Suprapubic skin (tissue), 4 donors: ENCODE results near the gene MBTPS2. TPM values are rescaled to one million over a fixed set of nuclear protein-coding genes. Genes with fewer than 3 reads are reported as not detected.

Source experiments
- DNase-seq, 2 donors: peaks; one replicate each; pipeline ENCODE4 v3.0.0-alpha.2; 2019; ENCODE audit warnings: low spot score in 2 of 2
- H3K27ac ChIP-seq: fragments of 200-600 bp; sonication (generic); one replicate; pipeline ENCODE4 v1.5.1; 2019
- H3K27me3 ChIP-seq: fragments of 200-600 bp; sonication (generic); one replicate; pipeline ENCODE4 v1.5.1; 2019
- H3K36me3 ChIP-seq: fragments of 200-600 bp; sonication (generic); one replicate; pipeline ENCODE4 v1.5.1; 2019
- H3K4me1 ChIP-seq: fragments of 200-600 bp; sonication (generic); one replicate; pipeline ENCODE4 v1.5.1; 2019
- H3K4me3 ChIP-seq: fragments of 200-600 bp; sonication (generic); one replicate; pipeline ENCODE4 v1.5.1; 2019; ENCODE audit warnings: mild to moderate bottlenecking
- H3K9me3 ChIP-seq: fragments of 200-600 bp; sonication (generic); one replicate; pipeline ENCODE4 v1.5.1; 2019
- CTCF ChIP-seq, 2 donors: fragments of 200-600 bp in 1 of 2; fragments of 450-650 bp in 1 of 2; sonication (generic) in 1 of 2; IDR thresholded peaks; one replicate each; pipeline ENCODE4 v1.5.1; 2016 to 2019; ENCODE audit warnings: antibody characterized with exemption in 2 of 2, mild to moderate bottlenecking in 1 of 2, moderate library complexity in 1 of 2
- EP300 ChIP-seq: sonication (generic); formaldehyde crosslinking; IDR thresholded peaks from one replicate; pipeline ENCODE4 v1.6.1; 2017; ENCODE audit warnings: antibody characterized with exemption
- POLR2A ChIP-seq, 2 donors: fragments of 450-650 bp; IDR thresholded peaks; one replicate each; pipeline ENCODE4 v1.6.1; 2017; ENCODE audit warnings: antibody characterized with exemption in 2 of 2, mild to moderate bottlenecking in 2 of 2, moderate library complexity in 2 of 2
- POLR2AphosphoS5 ChIP-seq, 3 donors: sonication (generic); formaldehyde crosslinking; IDR thresholded peaks; one replicate each; pipeline ENCODE4 v1.6.1; 2017; ENCODE audit warnings: antibody characterized with exemption in 3 of 3
- WGBS: methylation state at CpG from one replicate; pipeline ENCODE4 v1.1.5; 2018; 5-methylcytosine and 5-hydroxymethylcytosine counted together
- total RNA-seq, 4 donors: library from RNA; depleted of rRNA; stranded (reverse); fragments of >200 nt; gene quantifications; one replicate each; pipeline ENCODE4 v1.1.0, GENCODE V29; 2016

Gene MBTPS2
- total RNA-seq, 4 donors from 2014 or later: 4.5 to 8.7 (median 5.7) TPM

- no peak for TF ChIP-seq POLR2AphosphoS5 (IDR thresholded peaks at IDR 0.05)
- no peak for TF ChIP-seq POLR2A (IDR thresholded peaks at IDR 0.05)
- no peak for TF ChIP-seq EP300
- no peak for TF ChIP-seq CTCF (IDR thresholded peaks at IDR 0.05)
- Histone ChIP-seq H3K4me3 (no peak overlapping the region), H3K27me3 (no peaks in the 10 kb centered on the region), H3K27ac (no peak overlapping the region), H3K4me1 (no peaks in the 10 kb centered on the region), H3K36me3 (no peaks in the 10 kb centered on the region), H3K9me3 (no peaks in the 10 kb centered on the region)
- no peak for DNase-seq
- WGBS: 79% methylated on average over 3 of the region's 3 CpGs
Measured at GRCh38 chrX:21905953-21906352, 66.5 kb downstream of the MBTPS2 start.

GRCh38 chrX:21907260-21907659, 67.8 kb downstream of the MBTPS2 start:
- TF ChIP-seq CTCF (IDR thresholded peaks at IDR 0.05): no peak
- no peak for TF ChIP-seq POLR2AphosphoS5 (IDR thresholded peaks at IDR 0.05)
- TF ChIP-seq POLR2A (IDR thresholded peaks at IDR 0.05): no peak
- no peak for TF ChIP-seq EP300
- Histone ChIP-seq H3K27ac (no peak overlapping the region), H3K27me3 (no peaks in the 10 kb centered on the region), H3K4me3 (no peak overlapping the region), H3K9me3 (no peaks in the 10 kb centered on the region), H3K4me1 (no peaks in the 10 kb centered on the region), H3K36me3 (no peaks in the 10 kb centered on the region)
- no peak for DNase-seq
- WGBS: 51% methylated on average over 1 of the region's 1 CpG

GRCh38 chrX:21911481-21911880, 72.1 kb downstream of the MBTPS2 start:
- Histone ChIP-seq H3K9me3 (no peaks in the 10 kb centered on the region), H3K27me3 (no peaks in the 10 kb centered on the region), H3K36me3 (no peaks in the 10 kb centered on the region), H3K4me1 (no peaks in the 10 kb centered on the region), H3K27ac (no peak overlapping the region), H3K4me3 (no peak overlapping the region)
- 93% methylated on average over 4 of the region's 4 CpGs for WGBS
- no peak for TF ChIP-seq CTCF (IDR thresholded peaks at IDR 0.05)
- TF ChIP-seq POLR2A (IDR thresholded peaks at IDR 0.05): no peak
- no peak for TF ChIP-seq POLR2AphosphoS5 (IDR thresholded peaks at IDR 0.05)
- TF ChIP-seq EP300: no peak
- DNase-seq: no peak

- no peaks in the 10 kb centered on the region for H3K36me3 ChIP-seq
- WGBS: 59% methylated on average over 1 of the region's 1 CpG
- no peak for TF ChIP-seq POLR2A (IDR thresholded peaks at IDR 0.05)
- no peak for TF ChIP-seq EP300
- no peak for TF ChIP-seq POLR2AphosphoS5 (IDR thresholded peaks at IDR 0.05)
- no peak for TF ChIP-seq CTCF (IDR thresholded peaks at IDR 0.05)
- H3K27me3 ChIP-seq: no peaks in the 10 kb centered on the region
- DNase-seq: no peak
- H3K27ac ChIP-seq: no peak overlapping the region
- H3K4me1 ChIP-seq: no peaks in the 10 kb centered on the region
- no peak overlapping the region for H3K4me3 ChIP-seq
- no peaks in the 10 kb centered on the region for H3K9me3 ChIP-seq
Measured at GRCh38 chrX:21912220-21912619, 72.8 kb downstream of the MBTPS2 start.

- Histone ChIP-seq H3K27ac (no peak overlapping the region), H3K36me3 (no peaks in the 10 kb centered on the region), H3K4me1 (no peaks in the 10 kb centered on the region), H3K9me3 (no peaks in the 10 kb centered on the region), H3K4me3 (no peak overlapping the region), H3K27me3 (no peaks in the 10 kb centered on the region)
- no peak for TF ChIP-seq POLR2AphosphoS5 (IDR thresholded peaks at IDR 0.05)
- no peak for TF ChIP-seq POLR2A (IDR thresholded peaks at IDR 0.05)
- TF ChIP-seq EP300: no peak
- no peak for TF ChIP-seq CTCF (IDR thresholded peaks at IDR 0.05)
- WGBS: 94% methylated on average over 4 of the region's 4 CpGs
- DNase-seq: no peak
Measured at GRCh38 chrX:21912989-21913388, 73.6 kb downstream of the MBTPS2 start.
